ENCODE measurements around the gene TRPC4.

Gene TRPC4

DNA sequence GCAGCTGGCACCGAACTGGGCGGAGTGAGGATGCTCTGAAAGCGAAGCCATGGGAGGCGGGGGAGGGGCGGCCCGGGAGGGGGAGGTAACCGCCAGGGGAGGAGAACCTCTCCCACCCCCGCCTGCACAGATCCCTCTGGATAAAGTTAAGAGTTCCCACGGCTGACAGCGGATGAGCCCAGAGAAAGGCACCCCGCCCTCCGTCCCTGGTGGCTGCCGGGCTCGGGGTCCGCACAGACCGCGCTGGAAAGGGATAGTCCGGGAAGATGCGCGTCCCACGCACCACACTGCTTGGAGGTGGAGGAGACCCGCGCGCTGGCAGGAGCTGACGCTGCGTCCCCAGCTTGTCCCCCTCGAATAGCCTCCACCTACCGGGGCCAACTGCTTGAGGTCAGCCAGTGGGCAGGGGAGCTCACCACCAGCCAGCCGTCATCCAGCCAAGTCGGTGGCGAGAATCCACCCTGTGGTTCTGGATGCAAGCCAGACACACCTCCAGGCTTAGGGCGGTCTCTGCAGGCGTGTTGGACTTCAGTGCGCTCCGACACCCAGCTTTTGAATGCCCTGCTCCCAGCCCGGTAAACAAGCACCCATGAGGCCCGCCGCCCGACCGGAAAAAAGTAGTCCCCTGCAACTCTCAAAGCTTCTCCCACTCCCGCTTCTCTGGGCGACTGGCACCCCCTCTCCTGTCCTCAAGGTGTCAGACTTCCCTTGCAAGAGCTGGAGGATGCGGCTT, at the start of gene TRPC4:
Gene TRPC4 (minus strand): TSS at position 17 of the 733 bp plus-strand sequence. CDS start 86,439 bp downstream, outside the sequence.
- peak; percentile 88 for DNase-seq

DNA sequence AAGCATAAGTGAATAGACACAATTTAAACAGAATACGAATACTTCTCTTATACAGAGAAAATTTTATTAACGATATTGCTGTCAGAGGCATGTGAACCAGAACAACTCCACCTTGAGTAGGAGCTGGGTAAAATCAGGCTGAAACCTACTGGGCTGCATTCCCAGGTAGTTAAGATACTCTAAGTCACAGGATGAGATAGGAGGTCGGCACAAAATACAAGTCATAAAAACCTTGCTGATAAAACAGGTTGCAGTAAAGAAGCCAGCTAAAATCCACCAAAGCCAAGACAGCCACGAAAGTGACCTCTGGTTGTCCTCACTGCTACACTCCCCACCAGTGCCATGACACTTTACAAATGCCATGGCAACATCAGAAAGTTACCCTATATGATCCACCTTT, 49.2 kb upstream of the TRPC4 start:
- no peak for DNase-seq

DNA sequence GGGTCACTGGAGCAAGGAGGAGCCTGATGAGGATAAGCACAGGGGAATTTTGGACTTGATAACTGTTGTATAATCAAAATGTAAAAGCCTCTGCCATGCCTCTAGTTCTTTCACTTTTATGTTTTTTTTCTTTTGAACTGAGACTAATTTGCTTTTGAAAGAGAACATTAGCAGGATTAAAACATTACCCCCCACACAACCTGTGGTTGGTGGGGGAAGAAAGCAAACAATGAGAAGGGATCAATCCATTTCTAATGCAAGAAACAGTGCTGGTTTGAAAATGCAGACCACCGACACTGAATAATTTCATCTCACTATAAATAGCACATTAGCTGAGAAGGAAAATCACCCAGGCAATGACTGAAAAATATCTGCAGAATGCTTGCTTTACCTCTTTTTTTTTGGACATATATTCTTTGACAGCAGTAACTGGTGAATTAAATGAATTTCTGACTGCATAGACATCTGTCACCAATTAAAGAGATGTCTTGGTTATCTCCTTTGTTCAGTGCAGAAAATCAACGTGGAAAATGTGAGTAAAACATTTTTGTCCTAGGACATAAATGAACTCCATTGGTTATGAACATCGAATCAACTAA, 48.6 kb upstream of the TRPC4 start:
- DNase-seq: peak; percentile 38

DNA sequence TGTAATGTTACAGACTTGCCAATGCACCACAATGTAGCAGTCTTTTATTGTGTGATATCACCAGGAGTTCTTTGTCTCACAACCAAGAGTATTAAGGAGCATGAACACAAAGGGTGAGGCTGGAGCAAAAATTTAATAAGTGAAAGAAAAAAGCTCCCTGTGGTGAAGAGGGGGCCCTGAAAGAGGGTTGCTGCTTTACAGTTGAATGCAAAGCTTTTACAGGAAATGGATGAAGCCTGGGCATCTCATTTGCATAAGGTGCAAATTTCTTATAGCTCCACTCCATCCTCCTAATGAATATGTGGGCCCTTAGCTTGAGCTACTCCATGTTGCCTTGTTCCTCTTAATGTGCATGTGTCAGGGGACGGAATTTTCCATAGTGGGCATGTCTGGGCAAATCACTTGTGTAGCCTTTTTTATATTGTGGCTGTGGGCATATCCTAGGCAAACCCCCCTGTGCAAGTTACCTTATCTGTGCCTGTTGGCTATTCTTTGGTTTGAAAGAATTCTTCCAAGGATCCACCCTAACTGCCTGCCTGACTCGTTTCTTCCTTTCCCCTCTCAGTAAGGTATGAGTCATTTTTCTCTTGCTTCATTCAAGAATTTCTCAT, 45.3 kb upstream of the TRPC4 start:
- DNase-seq: peak; percentile 31

DNA sequence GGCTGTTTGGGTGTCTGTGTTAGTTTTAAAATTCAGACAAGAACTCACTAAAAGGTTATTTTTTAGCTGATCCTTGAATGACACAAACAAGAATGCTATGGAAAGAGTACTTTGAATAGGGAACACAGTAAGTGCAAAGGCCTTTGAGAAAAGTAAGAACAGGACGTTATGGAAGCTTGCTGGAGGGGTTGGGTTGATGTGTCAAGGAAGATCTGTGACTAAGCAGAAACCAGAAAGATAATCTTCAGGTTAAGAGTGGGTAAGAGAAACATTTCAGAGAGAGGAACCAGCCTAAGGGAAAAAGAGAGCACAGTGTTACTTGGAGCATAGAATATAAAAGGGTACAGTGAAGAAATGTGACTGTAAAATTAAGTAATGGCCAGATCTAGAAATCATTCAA, 41.2 kb upstream of the TRPC4 start:
- no peak for DNase-seq

DNA sequence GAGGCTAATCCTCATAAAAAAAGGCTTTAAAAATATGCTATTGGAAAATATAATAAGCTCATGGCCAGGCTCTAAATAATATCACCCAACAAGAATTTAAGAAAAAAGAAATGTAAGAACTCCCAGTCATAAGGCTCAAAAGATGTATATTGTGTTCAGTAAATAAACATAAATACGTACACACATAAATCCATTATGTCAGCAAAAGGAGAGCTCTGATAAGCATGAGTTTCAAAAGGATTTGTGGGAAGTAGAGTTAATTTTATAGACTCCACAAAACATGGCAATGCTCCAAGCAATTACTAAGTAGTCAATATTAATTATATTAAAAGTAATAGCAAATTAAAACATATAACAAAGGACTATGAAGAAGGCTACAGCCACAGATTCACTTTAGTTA, 37.3 kb upstream of the TRPC4 start:
- DNase-seq: no peak

DNA sequence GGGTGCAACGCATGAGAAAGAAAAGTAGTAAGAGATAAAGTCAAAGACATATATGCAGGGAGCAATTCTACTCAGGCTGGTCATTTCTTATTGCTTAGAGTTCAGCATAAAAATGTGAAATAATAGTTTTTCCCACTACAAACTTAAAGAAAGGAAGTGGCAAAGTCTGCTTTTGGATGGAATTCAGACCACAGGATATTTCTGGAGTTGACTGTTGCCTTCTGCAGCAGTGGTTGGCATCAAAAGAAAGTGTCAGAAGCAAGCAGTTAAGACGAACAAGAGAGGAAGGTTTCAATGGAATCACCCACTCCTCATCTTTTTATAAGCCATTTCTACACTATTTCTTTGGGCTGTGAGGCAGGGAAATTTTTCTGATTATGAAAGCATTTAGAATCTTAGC, 36.2 kb upstream of the TRPC4 start:
- DNase-seq: peak; percentile 19

DNA sequence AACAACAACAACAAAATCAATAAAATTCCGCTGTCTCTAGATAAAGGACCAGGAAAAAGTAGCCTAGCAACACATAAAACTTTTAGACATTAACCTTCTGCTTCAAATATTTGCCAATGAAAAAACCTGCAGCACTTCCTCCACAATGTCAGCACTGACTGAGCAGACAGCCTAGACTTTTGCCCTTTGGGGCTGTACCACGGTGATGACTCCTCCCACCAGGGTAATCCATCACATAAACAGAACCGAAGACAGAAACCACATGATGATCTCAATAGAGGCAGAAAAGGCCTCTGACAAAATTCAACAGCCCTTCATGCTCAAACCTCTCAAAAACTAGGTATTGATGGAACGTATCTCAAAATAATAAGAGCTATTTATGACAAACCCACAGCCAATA, 30.2 kb upstream of the TRPC4 start:
- DNase-seq: no peak

DNA sequence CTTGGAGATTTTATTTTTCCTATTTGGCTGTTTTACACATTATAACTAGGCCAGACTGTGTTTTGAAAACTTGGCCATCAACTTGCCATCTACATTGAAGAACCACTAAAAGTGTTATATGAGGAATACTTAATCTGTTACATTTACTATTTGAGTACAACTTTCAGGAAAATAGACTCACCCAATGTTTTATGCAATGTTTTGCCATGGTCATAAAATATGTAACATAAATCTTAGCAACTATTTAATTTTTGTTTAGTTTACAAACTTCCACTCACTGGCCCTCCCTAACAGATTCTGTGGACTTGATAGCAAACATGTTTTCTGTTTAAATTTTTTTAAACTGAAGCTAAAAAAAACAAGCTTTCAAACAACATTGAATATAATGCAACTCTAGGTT, 23.7 kb upstream of the TRPC4 start:
- no peak for DNase-seq

DNA sequence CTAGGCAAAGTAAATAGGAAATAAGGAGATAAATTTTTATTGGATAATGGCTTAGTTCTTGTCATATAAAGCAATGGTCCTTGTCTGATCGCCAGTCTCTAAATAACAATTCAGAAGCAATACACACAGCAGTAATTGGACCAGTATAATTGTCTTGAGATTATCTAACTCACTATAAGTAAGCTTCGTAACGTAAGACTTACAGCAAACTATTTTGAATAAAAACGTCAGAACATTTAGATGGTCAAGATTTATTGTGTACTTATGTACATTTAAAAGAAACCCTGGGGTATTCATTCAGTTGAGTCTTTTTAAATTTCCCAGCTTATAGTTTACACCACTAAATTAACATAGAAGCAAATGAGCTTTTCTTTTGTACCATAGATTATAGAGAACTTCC, 20.2 kb upstream of the TRPC4 start:
- no peak for DNase-seq

DNA sequence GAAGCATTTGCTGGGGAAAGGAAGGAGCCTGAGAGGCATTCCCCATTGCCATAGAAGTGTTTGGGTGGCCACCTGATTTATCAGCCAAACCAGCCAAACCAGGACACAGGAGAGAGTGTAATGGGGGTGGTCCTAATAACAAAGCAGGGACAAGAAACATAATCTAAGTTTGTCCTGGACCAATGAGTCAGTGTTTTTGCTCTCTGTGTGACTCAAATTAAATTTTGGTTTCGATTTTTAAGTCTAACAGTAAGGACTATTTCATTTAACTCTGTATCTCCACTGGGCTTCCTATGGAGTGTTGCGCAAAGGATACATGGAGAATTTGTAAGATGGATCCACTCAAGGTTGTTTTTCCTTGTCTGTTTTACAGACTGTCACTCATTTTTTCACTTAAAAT, 19.5 kb upstream of the TRPC4 start:
- DNase-seq: no peak

DNA sequence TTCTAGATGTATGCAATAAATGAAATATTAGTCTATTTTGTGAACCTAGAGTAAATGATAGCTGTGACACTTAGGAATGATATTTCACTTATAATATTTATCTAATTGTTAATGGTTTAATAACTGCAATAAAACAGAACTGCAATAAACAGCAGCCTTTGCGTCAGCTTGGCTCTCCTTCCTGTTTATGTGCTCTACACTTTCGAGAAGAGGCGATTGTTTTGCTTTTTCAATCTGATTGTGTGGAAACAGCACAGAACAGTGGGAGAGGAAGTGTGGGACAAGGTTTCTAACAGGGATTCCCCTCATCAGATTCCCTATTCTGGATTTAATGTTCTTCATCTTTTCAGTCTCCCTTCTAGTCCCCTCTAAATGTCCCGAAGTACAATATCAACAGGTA, 17.3 kb upstream of the TRPC4 start:
- no peak for DNase-seq

DNA sequence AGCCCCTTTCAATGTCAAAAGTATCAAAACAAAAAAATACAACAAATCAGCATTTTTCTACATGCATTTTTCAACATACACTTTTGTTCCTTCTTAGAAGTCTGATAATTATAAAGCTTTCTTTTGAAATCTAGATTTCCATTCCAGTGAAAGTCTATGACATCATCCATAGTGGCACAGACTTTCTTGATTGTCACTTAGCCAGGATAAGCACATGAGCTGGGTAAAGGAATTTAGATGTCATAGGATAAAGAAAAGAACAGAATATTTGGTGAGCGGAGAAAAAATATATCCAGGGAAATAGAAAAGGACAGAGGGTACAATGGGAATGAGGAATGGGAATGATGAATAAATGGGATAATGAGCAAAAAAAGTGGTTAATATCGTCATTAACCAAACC, 15.1 kb upstream of the TRPC4 start:
- no peak for DNase-seq

DNA sequence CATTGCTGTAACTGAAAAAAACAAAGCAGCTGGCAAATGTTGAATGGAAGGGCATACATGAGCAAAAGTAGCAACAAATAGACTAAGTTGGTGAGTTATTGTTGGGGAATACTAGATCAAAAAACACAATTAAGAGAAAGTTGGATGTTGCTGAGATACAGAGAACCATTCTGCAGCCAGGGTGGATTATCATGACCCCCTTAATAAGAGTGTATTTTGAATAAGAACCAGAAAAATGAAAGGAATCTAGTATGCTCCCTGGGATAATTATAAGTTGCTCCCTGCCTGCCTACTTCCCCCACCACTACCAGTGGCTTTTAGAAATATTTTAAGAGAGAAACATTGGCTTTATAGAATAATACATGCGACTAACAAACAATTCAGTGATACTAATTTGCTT, 14.5 kb upstream of the TRPC4 start:
- DNase-seq: no peak

DNA sequence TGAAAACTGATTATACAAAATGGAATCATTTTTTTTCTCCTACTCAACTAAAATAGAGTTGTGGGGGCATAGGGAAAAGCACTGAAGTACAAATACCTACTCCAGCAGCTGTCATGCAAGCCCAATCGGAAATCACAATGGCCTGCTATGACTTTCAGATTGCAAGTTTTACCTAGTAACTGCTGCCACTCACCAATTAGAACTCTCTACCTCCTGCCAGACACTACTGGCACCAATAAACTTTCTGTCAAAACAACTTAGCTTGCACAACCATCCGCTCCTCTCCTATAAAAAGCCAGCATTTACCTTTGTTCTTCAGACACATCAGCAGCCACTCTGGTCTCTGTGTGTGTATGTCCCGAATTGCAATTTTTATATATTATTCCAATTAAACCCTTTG, 9.3 kb upstream of the TRPC4 start:
- DNase-seq: no peak

DNA sequence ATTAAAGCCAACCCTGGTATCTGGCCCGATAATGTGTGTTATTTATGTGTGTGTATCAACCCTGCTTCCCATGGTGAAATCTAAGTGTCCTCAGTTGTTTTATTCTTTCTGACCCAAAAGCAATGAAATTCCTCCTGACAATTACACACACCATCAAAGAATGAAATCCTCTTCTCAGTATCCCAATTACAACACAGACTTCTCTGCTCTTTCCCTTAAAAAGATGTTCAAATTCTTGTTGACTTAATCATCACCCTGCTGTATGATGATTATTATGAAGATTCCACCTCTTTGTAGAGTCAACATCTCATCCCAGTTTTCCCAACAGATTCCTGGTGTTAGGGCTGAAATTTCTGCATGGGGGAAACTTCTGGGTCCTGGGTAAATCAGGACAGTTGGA, 8.9 kb upstream of the TRPC4 start:
- DNase-seq: peak; percentile 81

DNA sequence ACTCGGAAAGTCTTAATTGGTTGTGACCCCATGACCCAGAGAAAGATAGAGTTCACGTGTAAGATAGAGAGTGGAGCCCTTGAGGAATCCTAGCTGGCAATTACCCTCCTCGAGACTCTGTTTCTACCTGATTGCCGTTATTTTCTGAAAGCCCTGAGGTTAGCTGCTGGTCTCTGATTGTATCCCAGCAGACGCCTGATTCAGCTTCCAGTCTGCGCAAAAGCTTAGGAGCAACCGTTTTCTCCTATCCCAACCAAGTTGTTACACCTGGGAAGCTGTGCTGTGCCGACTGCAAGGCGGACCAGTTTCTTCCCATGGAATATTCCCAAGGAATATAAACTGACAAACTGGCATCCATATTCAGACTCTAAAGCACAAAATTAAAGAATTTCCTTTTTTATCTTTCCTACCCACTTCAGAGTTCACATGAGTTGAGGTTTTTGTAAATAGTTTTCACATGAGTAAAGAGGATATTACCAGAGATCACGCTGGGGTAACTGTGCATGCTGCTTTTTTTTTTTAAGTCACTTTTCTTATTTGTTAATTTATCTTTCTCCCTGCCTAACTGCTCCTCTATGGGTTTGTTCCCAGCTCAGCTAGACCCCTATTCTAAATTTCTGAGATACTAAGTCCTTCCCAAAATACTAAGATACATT, 1.5 kb upstream of the TRPC4 start:
- peak; percentile 79 for DNase-seq

DNA sequence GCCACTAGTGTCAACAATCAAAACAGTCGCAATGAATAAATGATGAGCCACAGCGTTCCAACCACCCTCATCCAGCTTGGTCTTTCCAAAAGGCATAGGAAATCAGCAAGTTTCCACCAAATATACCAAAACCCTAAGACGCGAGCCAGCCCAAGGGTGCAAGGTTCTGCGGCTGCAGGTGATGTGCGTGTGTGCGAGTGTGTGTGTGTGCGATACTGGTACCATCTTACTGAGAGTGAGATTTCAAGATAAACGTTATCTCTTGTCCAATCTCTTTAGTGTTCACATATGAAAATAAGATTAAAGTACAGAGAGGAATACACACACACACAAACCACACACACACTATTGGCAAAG, 895 bp upstream of the TRPC4 start:
- no peak for DNase-seq

DNA sequence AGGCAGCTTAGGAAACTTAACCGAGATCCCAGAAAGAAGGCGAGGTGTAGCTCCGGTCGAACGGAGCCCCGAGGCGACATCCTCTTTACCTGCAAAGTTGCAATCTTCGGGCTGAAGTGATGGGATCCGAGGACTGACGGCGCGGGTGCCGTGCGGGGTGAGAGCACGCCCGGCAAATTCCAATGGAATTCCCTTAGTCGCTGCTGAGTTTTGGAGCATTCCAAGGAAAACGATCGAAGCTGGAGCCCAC, 141 bp downstream of the TRPC4 start:
- no peak for DNase-seq

DNA sequence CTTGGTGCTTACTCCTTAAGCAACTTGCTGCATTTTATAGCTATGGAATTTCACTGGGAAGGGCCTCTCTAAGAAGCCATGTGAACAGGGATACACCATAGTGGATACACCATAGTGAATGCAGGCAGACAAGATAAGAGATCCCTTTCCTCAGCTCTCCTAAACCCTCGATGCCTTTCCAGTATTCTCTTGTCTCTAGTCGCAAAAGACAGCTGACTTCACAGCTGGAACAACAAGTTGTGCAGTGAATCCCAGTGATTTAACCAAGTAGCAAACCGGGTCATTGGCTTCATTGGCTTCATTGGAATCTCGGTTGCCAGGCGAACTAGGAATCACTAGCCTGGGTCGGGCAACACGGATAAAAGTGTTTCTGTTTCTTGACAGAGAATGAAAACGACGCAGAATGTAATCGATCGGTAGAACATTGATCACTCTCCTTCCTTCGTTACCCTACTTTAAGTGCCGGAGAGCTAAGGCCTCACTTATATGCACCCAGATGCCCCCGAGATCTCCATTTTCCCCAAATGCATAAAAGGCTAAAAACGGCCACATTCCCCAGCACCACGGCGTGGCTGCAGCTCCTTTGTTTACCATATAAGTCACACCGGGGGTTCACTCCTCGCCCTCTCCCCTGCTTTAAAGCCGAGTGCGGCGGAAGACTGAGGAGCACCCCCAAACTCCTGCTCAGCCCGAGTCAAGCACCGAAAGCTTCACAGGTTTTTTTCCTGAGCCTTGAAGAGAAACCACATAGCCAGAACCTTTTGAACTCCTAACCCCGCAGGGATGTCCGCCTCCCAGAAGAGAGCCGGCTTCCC, 674 bp downstream of the TRPC4 start:
- peak; percentile 58 for DNase-seq

DNA sequence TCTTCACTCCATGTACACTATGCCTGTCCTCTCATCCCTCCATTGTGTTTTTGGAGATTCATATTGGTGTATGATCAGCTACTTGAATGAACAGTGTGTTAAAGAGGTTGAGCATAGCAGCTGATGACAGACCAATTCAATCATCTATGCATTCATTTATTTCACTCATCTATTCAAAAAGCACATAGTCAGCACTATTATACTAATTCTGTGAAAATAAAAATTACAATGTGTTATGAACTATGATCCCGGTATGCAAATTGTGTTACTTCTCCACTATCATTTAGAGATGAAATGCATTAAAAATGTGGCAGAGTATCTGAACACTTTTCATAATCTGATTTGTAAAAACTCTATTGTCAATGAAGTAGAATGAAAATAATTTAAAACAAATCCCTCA, 5.9 kb downstream of the TRPC4 start:
- DNase-seq: no peak

DNA sequence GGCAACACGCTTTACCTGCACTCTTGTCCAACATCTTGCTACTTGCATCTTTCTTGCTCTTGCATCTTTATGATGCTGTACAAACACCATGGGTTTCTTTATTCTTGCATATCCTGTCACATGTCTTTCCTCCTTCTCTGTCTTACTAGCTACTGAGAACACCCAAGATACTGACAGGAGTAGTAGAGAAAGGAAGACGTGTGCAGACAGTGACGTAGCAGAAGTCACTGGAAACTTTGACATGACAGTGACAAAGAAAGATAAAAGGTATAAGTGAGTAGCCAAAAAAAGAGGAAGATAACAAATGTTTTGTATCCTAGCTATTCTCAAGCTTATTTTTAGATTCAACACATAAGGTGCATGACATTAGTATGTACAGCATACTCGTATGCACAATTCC, 34.2 kb downstream of the TRPC4 start:
- DNase-seq: no peak

DNA sequence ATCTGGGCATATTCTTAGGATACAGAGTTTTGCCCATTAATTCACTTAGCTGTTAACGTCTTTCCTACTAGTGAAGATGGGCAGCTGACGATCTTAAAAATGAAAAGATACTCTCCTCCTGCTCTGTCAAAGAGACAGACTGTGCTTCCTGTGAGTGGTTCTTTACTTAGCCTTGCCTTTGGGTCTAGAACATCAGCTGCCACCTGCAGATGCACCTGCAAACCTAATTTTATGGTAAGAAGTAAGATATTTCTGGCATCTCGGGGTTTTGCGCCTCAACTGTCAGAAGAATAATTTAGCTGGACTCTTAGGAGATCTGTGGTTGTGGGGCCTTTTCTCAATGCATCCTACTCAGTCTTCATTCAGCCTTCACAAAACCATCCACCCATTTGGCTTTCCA, 36.2 kb downstream of the TRPC4 start:
- DNase-seq: no peak

DNA sequence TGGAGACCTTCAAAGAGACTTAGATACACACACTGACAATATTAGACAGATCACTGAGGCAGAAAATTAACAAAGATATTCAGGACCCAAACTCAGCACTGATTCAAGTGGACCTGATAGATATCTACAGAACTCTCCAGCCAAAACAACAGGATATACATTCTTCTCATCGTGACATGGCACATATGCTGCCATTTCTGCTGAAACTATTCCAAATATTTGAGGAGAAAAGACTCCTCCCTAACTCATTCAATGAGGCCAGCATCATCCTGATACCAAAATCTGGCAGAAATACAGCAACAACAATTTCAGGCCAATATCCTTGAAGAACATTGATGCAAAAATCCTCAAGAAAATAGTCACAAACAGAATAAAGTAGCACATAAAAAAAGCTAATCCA, 53.3 kb downstream of the TRPC4 start:
- peak; percentile 27 for DNase-seq

Measured in fibroblast of skin of right biceps (primary cell).